Heart left ventricle (tissue), 13 donors: ENCODE measurements around the gene SELENOO.

ENCODE experiments used
- CTCF ChIP-seq, 12 donors: fragments of 200-600 bp; sonication (generic) in 4 of 12; IDR thresholded peaks; one replicate each; pipeline versions ENCODE4 v1.5.0 to v1.8.0; 2018 to 2022; ENCODE audit warnings: antibody characterized with exemption in 12 of 12, mild to moderate bottlenecking in 5 of 12
- POLR2A ChIP-seq, 2 donors: fragments of 450-650 bp; IDR thresholded peaks; one replicate each; pipeline ENCODE4 v1.6.1; 2017; ENCODE audit warnings: antibody characterized with exemption in 2 of 2, mild to moderate bottlenecking in 2 of 2, moderate library complexity in 2 of 2
- donor health status: ischemic (EF 13 %, LVEDD 7.1; RV severe dilation, severe dysfunction).
- donor health status: DM: no; HTN: yes; CAD: no.
- donor health status: DM: no; HTN: no; CAD: no.
- donor health status: ischemic (EF 25% LVEDD 6.9; RV normal size, moderate dysfunction).
- donor health status: ischemic (EF 25% LVEDD 5.7; RV mildly dilated, moderate dysfunction).
- donor health status: ischemic (EF 35%, LVEDD 5.7; RV mildly dilated, moderate dysfunction).
- donor health status: nonischemic (EF 11% LVEDD 7.7; RV severe dilation, severe dysfunction).
- donor health status: DM: yes; HTN: yes; CAD: no.
- donor health status: PGD.
- donor health status: ischemic (EF 29% LVEDD 5.4; RV normal size, mild dysfunction).
- donor health status: nonischemic (EF 23%, LVEDD 6.1; RV moderate dilation, normal function).

GRCh38 chr22:50210378-50211139 lies 9.7 kb downstream of the SELENOO start:
- no peak for TF ChIP-seq CTCF (IDR thresholded peaks at IDR 0.05)
- TF ChIP-seq POLR2A (IDR thresholded peaks at IDR 0.05), result no peak
